ENCODE data around the gene BHLHA9. TPM values are rescaled to one million over a fixed set of nuclear protein-coding genes. Genes with fewer than 3 reads are reported as not detected.

Gene BHLHA9
- total RNA-seq, 1 donor: not detected

DNA sequence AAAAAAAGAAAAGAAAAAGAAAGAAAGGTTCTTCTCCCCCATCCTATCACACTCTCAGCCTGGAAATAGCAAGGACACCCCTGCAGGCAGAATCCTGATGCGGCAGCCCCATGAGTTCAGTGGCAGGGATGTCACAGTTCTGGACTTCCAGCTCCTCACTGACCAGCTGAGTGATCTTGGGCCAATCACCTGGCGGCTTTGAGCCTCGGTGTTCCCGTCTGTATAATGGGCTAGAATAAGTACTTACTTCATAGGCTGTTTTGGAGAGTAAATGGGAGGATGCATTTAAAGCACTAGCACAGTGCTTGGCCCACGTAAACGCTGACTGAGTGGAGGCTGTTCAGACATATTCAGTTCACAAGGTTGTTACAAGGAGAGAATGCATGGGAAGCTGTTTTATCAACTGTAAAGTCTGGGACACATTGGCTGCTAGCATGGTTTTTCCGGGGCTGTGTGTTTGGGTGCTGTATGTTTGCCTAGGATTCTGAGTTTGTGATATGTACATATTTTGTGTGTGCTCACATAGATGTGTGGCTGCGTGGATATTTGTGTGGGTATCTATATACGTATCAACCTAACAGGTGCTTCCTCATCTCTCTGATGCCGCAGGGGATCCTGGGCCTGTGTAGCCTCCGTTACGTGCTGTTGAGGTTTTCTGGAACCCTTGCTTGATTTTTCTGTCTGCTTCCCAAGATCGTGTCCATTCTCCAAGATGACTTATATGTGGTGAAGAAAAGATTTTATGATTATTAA lies 3.4 kb downstream of the BHLHA9 start:
- H3K4me1 ChIP-seq (ENCODE audit: insufficient read depth, low read length): peaks cover 9% of the 10 kb centered on the region

DNA sequence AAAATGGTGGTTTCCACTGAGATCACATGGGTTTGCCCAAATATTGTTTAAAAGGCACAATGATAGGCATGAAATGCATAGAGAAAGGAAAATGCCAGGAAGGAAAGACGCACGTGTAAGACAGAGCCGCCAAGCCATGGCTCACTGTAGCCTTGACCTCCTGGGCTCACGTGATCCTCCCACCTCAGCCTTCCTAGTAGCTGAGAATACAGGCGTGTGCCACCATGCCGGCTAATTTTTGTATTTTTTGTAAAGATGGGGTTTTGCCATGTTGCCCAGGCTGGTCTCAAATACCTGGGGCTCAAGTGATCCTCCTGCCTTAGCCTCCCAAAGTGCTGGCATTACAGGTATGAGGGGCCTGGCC lies 4.0 kb downstream of the BHLHA9 start:
- Histone ChIP-seq H3K4me1 (ENCODE audit: insufficient read depth, low read length) (peaks cover 5% of the 10 kb centered on the region), H3K4me3 (ENCODE audit: low read length) (no peak overlapping the region), H3K9me3 (ENCODE audit: low read depth, low read length) (no peaks in the 10 kb centered on the region), H3K27me3 (ENCODE audit: insufficient read depth, low read length) (peaks cover 20% of the 10 kb centered on the region)

More for the DNA sequence above, 3.4 kb downstream of the BHLHA9 start:
- Histone ChIP-seq H3K4me3 (ENCODE audit: low read length) (no peak overlapping the region), H3K9me3 (ENCODE audit: low read depth, low read length) (no peaks in the 10 kb centered on the region), H3K27me3 (ENCODE audit: insufficient read depth, low read length) (peaks cover 23% of the 10 kb centered on the region)

DNA sequence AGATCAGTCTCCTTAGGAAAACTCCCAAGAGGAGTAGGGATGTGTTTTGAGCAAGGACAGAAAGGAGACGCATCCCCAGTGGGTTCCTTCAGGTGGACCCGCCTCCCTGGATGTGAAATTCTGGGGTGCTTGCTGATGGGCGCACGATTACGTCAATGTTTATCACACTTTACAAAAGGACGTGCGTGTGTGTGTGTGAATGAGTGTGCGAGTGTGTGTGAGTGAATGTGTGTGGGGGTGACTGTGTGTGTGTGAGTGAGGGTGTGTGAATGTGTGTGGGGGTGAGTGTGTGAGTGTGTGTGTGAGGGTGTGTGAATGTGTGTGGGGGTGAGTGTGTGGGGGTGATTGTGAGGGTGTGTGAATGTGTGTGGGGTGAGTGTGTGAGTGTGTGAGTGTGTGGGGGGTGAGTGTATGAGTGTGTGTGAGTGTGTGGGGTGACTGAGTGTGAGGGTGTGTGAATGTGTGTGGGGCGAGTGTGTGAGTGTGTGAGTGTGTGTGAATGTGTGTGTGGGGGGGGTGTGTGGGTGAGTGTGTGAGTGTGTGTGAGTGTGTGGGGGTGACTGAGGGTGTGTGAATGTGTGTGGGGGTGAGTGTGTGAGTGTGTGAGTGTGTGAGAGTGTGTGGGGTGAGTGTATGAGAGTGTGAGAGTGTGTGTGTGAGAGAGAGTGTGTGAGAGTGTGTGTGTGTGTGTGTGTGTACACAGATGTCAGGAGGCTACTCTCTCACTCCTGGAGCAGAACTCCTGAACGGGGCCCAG lies 5.1 kb downstream of the BHLHA9 start:
- no peak overlapping the region for H3K4me3 ChIP-seq (ENCODE audit: low read length)
- no peaks in the 10 kb centered on the region for H3K9me3 ChIP-seq (ENCODE audit: low read depth, low read length)
- peaks cover 10% of the 10 kb centered on the region for H3K27me3 ChIP-seq (ENCODE audit: insufficient read depth, low read length)
- peaks cover 5% of the 10 kb centered on the region for H3K4me1 ChIP-seq (ENCODE audit: insufficient read depth, low read length)

DNA sequence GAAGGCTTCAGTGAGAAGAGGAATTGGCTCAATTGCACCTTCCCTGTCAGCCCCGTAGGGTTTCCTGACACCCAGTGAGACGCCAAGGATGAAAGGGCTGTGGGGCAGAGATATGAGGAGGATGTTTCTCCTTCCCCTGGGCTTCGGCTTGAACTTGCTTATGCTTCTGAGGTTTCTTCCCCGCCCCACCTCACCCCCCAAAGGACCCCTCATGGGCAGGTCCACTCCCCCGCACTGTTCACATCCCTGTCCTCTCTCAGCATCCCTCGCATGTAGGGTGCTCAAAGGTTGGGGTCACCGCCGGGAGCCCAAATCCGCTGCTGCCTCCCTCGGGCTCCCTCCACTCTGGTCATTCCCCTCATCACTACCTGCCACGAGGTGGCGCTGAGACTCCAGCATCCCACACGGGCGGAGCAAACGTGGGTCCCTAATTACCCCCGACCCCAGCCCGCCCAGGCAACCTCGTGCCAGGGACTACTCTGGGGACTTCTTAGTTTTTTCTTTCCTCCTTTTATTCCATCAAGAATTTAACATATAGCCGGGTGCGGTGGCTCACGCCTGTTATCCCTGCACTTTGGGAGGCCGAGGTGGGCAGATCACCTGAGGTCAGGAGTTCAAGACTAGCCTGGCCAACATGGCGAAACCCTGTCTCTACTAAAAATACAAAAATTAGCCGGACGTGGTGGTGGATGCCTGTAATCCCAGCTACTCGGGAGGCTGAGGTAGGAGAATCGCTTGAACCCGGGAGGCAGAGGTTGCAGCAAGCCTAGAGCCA lies 5.9 kb downstream of the BHLHA9 start:
- H3K4me3 ChIP-seq (ENCODE audit: low read length): no peak overlapping the region
- H3K27me3 ChIP-seq (ENCODE audit: insufficient read depth, low read length): peaks cover 9% of the 10 kb centered on the region
- H3K9me3 ChIP-seq (ENCODE audit: low read depth, low read length): no peaks in the 10 kb centered on the region
- peaks cover 5% of the 10 kb centered on the region for H3K4me1 ChIP-seq (ENCODE audit: insufficient read depth, low read length)

DNA sequence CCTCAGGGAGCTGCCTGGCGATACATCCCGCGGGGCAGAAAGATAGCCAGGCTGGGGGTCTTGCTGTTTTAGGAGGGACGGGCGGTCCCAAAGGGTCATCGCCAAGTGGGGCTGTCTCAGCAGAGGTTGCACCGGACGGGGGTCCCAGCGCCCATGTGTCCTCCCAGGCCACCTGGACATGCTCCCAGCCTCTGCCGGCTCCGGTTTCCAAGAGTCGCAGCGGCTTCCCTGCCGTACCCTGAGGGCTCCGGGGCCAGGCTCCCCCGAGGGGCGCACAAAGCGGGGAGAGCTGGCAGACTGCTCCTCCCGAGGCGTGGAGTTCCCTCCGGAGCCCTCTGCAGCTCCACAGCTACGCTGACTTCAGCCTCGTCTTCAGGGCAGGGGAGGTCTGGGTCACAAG lies 10.4 kb downstream of the BHLHA9 start:
- Histone ChIP-seq H3K4me3 (ENCODE audit: low read length) (no peak overlapping the region), H3K4me1 (ENCODE audit: insufficient read depth, low read length) (peaks cover 5% of the 10 kb centered on the region)

DNA sequence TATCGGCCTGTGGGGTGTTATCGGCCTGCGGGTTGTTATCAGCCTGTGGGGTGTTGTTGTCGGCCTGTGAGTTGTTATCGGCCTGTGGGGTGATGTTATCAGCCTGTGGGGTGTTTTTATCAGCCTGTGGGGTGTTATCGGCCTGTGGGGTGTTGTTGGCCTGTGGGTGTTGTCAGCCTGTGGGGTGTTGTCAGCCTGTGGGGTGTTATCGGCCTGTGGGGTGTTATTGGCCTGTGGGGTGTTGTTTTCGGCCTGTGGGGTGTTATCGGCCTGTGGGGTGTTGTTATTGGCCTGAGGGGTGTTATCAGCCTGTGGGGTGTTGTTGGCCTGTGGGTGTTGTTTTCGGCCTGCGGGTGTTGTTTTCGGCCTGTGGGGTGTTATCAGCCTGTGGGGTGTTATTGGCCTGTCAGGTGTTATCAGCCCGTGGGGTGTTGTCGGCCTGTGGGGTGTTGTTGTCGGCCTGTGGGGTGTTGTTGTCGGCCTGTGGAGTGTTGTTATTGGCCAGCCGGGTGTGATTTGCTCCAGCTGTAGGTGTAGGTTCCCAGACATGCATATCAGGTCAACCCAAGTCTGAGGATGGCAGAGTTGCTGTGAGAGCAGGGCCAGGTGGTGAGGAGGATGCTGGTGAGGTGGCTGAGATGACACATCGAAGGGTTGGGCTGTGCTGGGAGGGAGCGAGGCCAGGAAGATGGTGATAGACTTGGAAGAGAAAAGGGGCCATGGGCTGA lies 16.3 kb downstream of the BHLHA9 start:
- H3K27me3 ChIP-seq (ENCODE audit: insufficient read depth, low read length): no peaks in the 10 kb centered on the region
- H3K4me3 ChIP-seq (ENCODE audit: low read length): no peak overlapping the region
- H3K4me1 ChIP-seq (ENCODE audit: insufficient read depth, low read length): no peaks in the 10 kb centered on the region
- H3K9me3 ChIP-seq (ENCODE audit: low read depth, low read length): no peaks in the 10 kb centered on the region

More for the DNA sequence above, 10.4 kb downstream of the BHLHA9 start:
- Histone ChIP-seq H3K9me3 (ENCODE audit: low read depth, low read length) (no peaks in the 10 kb centered on the region), H3K27me3 (ENCODE audit: insufficient read depth, low read length) (no peaks in the 10 kb centered on the region)

DNA sequence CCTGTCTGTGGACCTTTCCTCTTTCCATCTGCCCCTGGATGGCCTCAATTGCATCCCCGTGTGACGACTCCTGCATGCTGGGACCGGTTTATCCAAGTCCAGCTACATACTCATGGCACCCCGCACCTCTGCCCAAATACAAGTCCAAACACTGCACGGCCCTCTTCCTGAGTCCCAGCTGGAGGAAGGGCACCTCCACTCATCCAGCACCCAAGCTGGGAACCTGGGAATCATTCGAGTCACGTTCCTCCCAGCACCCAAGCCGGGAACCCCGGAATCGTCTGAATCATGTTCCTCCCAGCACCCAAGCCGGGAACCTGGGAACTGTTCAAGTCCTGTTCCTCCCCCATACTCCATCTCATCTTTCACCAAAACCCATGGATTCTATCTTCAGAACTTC lies 19.5 kb downstream of the BHLHA9 start:
- Histone ChIP-seq H3K27me3 (ENCODE audit: insufficient read depth, low read length) (no peaks in the 10 kb centered on the region), H3K4me3 (ENCODE audit: low read length) (no peak overlapping the region), H3K9me3 (ENCODE audit: low read depth, low read length) (no peaks in the 10 kb centered on the region), H3K4me1 (ENCODE audit: insufficient read depth, low read length) (peaks cover 12% of the 10 kb centered on the region)

DNA sequence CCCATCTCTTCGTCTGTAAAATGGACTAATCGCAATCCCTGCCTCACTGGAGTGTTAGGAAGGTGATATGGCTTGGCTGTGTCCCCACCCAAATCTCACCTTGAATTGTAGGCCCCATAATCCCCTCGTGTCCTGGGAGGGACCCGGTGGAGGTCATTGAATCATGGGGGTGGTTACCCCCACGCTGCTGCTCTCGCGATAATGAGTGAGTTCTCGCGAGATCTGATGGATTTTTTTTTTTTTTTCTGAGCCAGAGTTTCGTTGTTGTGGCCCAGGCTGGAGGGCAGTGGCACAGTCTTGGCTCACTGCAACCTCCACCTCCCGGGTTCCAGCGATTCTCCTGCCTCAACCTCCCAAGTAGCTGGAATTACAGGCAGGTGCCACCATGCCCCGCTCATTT lies 20.4 kb downstream of the BHLHA9 start:
- H3K4me1 ChIP-seq (ENCODE audit: insufficient read depth, low read length): peaks cover 22% of the 10 kb centered on the region
- H3K27me3 ChIP-seq (ENCODE audit: insufficient read depth, low read length): no peaks in the 10 kb centered on the region
- no peaks in the 10 kb centered on the region for H3K9me3 ChIP-seq (ENCODE audit: low read depth, low read length)
- no peak overlapping the region for H3K4me3 ChIP-seq (ENCODE audit: low read length)

DNA sequence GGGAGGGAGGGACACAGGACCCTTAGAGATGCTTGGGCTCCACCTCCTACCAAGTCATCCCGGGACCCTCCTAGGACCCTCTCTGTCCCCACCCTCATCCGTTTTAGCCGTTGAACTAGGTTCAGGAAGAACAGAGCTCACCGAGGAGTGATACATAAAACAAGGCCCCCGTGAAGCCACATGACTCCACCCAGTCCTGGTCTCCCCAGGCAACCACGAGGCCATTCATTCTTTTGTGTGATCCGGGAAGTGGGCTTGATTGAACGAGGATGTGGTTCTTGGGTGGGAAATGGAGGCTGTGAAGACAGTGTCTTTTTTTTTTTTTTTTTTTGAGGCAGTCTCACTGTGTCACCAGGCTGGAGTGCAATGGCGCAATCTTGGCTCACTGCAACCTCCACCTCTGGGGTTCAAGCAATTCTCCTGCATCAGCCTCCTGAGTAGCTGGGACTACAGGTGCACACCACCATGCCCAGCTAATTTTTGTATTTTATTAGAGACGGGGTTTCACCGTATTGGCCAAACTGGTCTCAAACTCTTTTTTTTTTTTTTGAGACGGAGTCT lies 24.0 kb downstream of the BHLHA9 start:
- Histone ChIP-seq H3K4me1 (ENCODE audit: insufficient read depth, low read length) (peaks cover 43% of the 10 kb centered on the region), H3K27me3 (ENCODE audit: insufficient read depth, low read length) (peaks cover 6% of the 10 kb centered on the region), H3K9me3 (ENCODE audit: low read depth, low read length) (no peaks in the 10 kb centered on the region), H3K4me3 (ENCODE audit: low read length) (no peak overlapping the region)

DNA sequence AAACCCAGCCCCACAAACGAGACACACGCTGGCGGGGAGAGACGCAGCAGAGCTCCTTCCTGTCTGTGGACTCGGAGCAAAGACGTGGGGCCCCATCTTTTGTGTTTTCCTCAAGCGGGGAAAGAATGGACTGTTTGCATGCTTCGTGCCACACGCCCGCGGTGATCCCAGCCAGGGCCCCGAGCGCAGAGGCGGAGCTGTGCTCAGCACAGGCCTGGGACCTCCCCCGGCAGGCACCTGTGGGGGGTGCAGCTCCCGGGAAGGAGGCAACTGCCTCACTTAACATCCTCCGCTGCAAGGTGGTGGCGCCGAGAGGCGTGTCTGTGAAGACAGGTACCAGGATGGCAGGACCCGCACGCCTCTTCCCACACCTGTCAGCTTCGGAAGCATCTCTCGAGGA lies 28.4 kb downstream of the BHLHA9 start:
- Histone ChIP-seq H3K27me3 (ENCODE audit: insufficient read depth, low read length) (peaks cover 6% of the 10 kb centered on the region), H3K4me3 (ENCODE audit: low read length) (no peak overlapping the region), H3K4me1 (ENCODE audit: insufficient read depth, low read length) (peaks cover 41% of the 10 kb centered on the region)

DNA sequence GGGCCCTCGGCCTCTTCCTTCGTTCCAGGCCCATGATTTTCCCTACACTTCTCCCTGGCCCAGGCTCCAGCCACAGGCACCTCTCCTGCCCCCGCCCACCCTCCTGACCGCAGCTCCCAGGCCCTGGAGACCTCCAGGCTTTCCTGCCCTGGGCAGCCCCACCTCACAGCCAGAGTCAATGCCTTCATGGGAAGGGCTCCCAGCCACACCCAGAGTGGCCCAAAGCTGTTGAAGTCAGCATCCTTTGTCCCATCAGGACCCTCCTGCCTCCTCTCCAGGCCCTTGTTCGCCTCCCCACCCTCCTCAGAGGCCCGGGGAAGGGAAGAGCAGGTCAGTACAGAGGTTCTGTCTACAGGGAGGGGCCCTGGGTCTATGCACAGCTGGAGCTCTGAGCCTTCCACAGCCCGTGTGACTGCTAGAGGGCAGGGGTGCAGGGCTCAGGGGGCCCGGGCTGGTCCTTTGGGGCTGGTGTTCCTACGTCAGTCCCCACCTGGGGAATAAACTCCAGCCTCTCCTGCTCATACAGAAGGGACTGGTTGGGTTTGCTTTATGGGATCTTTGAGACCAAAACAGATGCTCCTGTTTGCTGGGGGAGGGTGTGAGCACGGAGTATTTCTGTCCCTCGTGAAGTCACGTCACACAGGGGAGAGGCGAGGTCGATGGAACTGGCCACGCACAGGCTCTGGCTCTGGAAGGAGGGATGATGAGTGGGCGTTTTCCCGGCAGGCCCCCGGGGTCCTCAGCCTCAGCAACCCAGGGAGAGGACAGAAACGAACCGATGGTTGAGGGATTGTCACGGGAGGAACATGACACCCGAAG lies 29.5 kb downstream of the BHLHA9 start:
- Histone ChIP-seq H3K27me3 (ENCODE audit: insufficient read depth, low read length) (peaks cover 6% of the 10 kb centered on the region), H3K4me3 (ENCODE audit: low read length) (no peak overlapping the region), H3K9me3 (ENCODE audit: low read depth, low read length) (no peaks in the 10 kb centered on the region), H3K4me1 (ENCODE audit: insufficient read depth, low read length) (peaks cover 30% of the 10 kb centered on the region)

More for the DNA sequence above, 28.4 kb downstream of the BHLHA9 start:
- no peaks in the 10 kb centered on the region for H3K9me3 ChIP-seq (ENCODE audit: low read depth, low read length)

DNA sequence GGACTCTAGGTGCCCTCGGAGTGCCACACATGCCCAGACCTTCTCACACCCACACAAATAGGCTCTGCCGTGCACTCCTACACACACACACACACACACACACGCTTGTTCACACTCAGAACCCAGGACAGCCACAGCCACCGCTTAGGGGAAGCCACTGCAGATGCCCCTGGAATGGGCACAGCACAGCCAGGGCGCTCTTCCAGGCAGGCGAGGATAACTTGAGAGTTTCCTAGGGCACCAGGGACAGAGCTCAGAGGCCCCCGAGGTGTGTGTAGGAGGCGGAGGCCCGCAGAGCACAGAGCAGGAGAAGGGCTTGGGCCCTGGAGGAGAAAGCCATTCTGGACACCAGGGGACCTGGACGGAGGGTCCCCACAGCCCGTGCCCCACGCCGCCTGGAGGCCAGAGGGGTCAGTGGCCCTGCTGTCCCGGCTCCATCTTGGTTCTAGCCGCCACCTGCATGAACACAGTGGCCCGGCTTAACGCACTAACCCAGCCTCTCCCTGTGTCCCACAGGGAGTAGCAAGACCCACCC lies 30.2 kb downstream of the BHLHA9 start:
- H3K27me3 ChIP-seq (ENCODE audit: insufficient read depth, low read length): peaks cover 6% of the 10 kb centered on the region
- no peak overlapping the region for H3K4me3 ChIP-seq (ENCODE audit: low read length)
- peaks cover 23% of the 10 kb centered on the region for H3K4me1 ChIP-seq (ENCODE audit: insufficient read depth, low read length)
- no peaks in the 10 kb centered on the region for H3K9me3 ChIP-seq (ENCODE audit: low read depth, low read length)

DNA sequence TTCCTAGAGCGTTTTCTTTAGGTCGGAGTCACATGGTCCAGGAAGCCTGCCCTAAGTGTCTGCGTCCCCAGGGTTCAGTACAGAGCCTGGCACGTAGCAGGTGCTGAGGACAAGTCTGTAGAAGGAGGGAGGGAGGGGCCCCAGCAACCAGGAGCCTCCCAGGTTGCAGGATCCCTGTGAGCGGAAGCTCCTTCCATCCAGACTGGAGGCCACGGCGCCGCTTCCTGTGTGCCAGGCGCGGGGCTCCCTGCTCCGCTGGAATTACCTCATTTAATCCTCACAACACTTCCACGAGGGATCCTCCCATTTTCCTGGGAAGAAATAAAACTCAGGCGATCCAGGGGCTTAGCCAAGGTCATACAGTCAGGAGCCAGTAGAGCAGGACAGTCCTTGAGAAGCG lies 31.3 kb downstream of the BHLHA9 start:
- no peaks in the 10 kb centered on the region for H3K9me3 ChIP-seq (ENCODE audit: low read depth, low read length)
- no peak overlapping the region for H3K4me3 ChIP-seq (ENCODE audit: low read length)
- peaks cover 6% of the 10 kb centered on the region for H3K27me3 ChIP-seq (ENCODE audit: insufficient read depth, low read length)
- H3K4me1 ChIP-seq (ENCODE audit: insufficient read depth, low read length): peaks cover 14% of the 10 kb centered on the region

Measured in mononuclear cell (primary cell).